NCI-H446 (cell line): ENCODE results near the gene GRM2.
A peak's percentile ranks its signal among the peaks of the same experiment; 100 is the strongest.

Experiments
- DNase-seq, 2 experiments: peaks; one replicate each; lab custom pipeline; 2025; lab: John Stamatoyannopoulos, UW

GRM2 gene

DNA sequence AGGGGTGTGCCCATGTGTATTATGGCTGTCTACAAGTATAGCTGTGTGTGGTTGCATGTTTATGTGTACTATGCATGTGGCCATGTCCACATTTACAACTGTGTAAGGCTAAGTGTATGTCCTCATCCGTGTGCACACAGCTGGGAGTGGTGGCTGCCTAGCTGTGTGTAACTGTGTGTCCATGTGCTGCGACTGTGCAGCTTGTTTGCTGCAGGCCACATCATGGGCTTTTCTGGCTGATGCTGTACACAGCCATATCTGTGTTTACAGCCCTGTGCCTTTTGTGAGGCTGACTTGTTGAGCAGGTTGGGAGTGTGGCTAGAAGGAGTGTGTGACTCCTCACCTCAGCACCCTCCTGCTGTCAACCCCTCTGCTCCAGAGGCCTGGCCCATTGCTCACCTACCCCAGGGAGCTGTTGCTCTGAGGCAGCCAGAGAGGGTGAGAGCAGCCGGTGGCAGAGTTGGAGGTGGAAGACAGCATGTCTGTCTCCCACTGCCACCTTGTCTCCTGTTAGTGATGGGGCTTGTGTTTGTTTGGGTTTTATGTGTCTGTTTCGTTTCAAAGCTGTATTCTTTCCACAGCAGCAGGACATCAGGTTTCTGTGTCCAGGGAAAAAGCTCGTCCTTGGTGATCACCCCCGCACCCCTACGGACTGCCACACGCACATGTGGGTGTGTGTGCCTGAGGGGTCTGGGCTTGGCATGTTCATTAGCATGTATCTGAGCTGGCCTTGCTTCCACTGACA is 1.4 kb upstream of the GRM2 start:
- no peak for DNase-seq

DNA sequence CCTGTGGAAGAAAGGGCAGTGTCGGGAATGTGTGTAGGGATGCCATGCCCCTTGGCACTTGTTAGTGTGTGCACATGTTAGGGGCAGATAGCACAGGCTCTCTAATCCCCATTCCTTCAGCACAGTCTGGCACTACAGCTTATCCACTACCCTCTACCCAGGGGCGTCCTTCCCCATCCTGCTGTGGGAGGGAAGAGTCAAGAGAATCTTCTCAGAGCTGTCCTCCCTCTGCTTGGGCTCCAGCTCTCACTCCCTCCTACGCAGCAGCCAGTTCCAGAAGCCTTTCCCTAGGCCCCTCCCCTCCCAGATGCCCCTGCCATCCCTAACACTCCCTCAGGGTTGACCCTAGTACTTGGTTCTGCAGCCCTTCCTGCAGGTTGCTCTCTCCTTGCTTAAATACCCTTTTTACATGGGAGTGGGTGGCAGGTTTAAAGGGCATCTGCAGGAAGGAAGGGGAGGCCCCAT is 815 bp upstream of the GRM2 start:
- no peak for DNase-seq

DNA sequence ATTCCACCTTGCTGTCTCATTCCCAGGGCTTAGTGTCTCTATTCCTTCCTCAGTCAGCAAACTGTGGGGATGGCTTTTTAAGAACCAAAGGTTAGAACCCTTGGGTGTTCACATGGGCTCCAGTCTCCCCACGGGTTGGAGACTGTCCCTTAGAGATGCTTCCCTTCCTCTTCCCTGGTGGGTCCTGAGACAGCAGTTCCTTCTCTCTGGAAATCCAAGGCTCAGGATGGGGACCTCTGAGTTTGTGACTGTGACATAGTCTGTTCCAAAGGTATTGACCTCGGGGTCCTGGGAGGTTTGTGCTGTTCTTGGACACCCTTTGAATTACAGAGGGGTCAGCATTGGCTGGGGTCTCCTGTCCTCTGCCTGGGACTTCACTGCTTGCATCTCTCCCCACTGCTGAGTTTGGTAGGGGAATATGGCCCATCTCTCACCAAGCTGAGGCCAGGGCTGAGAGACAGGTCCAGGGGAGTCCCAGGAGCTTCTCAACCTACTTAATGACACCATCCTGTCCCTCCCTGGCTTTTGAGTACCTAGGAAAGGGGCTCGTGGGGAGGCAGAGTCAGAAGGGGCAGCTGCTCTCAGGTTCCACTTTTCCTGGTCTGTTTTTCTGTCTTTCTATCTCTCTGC is 1.5 kb downstream of the GRM2 start:
- DNase-seq = no peak

DNA sequence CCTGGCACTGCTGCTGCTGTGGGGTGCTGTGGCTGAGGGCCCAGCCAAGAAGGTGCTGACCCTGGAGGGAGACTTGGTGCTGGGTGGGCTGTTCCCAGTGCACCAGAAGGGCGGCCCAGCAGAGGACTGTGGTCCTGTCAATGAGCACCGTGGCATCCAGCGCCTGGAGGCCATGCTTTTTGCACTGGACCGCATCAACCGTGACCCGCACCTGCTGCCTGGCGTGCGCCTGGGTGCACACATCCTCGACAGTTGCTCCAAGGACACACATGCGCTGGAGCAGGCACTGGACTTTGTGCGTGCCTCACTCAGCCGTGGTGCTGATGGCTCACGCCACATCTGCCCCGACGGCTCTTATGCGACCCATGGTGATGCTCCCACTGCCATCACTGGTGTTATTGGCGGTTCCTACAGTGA is 2.1 kb downstream of the GRM2 start:
- no peak for DNase-seq

DNA sequence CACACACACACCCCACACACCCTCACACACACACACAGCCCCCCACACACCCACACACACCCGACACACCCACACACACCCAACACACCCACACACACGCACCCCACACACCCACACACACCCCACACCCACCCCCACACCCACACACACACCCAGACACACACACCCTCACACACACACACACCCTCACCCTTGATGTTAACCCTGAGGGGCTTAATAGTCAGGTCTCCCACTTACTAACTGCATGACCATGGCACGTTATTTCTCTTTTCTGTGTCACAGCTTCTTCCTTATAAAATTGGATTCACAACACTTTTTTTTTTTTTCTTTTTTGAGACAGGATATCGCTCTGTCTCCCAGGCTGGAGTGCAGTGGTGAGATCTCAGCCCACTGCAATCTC is 2.8 kb downstream of the GRM2 start:
- no peak for DNase-seq

DNA sequence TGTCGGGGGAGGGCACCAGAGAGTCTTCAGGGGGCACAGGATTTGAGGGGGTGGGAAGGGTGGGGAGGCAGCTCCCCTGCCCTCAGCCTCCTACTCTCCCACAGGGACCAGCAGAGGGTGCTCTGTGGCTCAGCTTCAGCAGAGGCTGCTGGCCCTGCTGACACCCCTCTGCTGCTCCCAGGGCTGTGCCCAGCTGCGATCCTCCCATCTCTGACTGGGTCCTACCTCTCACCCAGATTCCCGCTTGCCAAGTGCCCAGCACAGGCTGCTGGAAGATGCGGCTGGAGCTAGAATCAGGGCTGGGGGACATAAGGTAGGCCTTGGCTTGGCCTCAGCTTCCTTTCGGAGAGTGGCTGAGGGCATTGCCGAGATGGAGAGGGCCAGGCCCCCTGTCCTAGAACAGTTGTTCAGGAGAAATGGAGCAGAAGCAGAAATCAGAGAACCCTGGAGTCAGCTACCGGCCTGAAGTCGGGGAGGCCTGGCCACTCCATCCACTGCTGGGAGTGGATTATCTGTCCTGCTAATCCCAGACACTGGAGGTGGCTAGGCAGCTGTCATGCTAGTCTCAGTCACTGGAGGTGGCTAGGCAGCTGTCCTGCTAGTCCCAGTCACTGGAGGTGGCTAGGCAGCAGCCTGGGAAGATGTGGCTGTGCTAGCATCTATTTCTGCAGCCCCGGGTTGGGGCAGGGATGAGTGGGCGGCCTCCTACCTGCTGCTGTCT is 3.9 kb downstream of the GRM2 start:
- DNase-seq = no peak

DNA sequence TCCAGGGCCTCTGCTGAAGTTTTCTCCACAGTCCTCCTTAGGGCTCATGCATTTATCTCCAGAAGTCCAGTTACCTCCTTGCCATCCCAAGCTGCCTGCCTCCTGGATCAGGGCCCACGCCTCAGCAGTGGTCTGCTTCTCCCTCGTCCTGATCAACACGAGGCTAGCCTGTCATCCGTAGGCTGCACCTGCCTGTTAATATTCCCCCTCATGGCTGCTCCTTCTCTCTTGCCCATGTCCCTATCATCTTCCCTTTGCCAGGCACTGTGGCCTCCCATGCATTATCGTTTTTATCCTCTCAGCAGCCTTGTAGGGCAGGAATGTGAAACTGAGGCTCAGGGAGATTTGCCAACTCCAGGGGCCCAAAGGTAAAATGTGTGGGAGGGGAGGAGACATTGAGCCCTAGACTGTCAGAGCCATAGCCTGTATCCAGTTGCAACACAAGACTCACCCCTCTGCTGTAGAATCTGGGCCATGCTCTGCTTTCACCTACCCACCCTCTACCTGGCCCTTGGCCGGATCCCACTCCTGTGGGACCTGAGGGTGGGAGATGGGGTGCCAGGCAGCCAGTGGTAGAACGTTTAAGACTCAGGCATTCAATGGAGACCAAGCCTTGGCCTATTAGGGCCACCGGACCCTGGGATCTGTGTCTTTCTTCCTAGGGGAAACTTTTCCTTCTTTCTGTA is 4.6 kb downstream of the GRM2 start:
- no peak for DNase-seq

DNA sequence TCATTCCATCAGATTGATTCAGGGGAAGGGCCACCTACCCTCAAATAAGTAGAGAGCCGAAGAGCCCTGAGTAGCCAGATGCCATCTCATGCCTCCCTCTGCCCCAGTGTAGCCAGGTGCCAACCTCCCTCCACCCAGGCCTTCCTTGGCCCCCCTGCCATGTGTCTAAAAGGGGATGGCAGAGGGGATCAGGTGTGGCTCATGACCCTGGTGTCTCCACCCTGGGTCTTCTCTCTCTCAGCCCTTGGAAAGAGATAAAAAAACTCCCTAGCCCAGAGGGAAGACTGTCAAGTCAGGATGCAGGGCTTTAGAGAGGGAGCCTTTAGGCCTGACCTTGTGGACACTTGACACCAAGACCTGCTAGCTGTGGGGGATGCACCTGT is 5.2 kb downstream of the GRM2 start:
- no peak for DNase-seq

DNA sequence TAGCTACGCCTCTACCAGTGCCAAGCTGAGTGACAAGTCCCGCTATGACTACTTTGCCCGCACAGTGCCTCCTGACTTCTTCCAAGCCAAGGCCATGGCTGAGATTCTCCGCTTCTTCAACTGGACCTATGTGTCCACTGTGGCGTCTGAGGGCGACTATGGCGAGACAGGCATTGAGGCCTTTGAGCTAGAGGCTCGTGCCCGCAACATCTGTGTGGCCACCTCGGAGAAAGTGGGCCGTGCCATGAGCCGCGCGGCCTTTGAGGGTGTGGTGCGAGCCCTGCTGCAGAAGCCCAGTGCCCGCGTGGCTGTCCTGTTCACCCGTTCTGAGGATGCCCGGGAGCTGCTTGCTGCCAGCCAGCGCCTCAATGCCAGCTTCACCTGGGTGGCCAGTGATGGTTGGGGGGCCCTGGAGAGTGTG is 5.7 kb downstream of the GRM2 start:
- DNase-seq = no peak

DNA sequence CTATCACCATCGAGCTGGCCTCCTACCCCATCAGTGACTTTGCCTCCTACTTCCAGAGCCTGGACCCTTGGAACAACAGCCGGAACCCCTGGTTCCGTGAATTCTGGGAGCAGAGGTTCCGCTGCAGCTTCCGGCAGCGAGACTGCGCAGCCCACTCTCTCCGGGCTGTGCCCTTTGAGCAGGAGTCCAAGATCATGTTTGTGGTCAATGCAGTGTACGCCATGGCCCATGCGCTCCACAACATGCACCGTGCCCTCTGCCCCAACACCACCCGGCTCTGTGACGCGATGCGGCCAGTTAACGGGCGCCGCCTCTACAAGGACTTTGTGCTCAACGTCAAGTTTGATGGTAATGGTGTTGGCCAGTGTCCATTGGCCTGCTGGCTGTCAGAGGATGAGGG is 6.1 kb downstream of the GRM2 start:
- DNase-seq = no peak

DNA sequence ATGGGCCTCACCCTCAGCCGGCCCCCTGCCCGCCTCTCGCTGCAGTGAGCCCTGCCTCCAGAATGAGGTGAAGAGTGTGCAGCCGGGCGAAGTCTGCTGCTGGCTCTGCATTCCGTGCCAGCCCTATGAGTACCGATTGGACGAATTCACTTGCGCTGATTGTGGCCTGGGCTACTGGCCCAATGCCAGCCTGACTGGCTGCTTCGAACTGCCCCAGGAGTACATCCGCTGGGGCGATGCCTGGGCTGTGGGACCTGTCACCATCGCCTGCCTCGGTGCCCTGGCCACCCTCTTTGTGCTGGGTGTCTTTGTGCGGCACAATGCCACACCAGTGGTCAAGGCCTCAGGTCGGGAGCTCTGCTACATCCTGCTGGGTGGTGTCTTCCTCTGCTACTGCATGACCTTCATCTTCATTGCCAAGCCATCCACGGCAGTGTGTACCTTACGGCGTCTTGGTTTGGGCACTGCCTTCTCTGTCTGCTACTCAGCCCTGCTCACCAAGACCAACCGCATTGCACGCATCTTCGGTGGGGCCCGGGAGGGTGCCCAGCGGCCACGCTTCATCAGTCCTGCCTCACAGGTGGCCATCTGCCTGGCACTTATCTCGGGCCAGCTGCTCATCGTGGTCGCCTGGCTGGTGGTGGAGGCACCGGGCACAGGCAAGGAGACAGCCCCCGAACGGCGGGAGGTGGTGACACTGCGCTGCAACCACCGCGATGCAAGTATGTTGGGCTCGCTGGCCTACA is 8.5 kb downstream of the GRM2 start:
- DNase-seq = no peak

DNA sequence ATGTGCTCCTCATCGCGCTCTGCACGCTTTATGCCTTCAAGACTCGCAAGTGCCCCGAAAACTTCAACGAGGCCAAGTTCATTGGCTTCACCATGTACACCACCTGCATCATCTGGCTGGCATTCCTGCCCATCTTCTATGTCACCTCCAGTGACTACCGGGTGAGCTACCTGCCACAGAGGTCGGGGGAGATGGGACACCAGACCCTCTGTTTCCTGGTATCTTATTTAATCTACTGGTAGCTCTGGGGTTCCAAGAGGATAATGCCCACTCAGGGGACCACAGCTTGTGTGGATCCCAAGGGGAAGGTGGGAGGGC is 9.1 kb downstream of the GRM2 start:
- no peak for DNase-seq

DNA sequence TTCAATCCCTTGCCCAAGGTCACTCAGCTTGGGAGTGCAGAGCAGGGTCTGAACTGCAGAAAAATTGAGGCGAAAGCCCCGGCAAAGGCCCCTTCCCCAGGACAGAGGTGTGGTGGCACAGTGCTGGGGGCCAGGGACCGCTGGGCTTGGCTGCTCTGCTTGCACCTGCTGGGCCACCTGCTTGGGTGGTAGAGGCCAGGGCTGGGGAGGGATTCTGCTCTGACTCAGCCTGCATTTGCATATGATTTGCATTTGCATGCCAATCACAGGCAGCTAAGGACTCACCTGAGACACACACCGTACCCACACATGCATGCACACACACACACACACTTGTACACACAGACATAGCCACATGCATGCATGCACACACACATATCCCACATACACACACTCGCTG is 9.9 kb downstream of the GRM2 start:
- no peak for DNase-seq

DNA sequence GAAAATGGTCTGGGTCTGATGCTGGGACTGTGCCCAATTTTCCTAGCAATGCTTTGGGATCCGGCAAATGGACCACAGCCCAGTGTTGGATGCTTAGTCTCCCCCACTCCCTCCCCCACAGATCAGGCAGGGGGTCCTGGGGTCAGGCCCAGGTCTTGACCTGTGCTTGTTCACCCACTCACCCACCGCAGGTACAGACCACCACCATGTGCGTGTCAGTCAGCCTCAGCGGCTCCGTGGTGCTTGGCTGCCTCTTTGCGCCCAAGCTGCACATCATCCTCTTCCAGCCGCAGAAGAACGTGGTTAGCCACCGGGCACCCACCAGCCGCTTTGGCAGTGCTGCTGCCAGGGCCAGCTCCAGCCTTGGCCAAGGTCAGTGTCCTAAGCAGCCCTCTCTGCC is 10.6 kb downstream of the GRM2 start:
- no peak for DNase-seq

DNA sequence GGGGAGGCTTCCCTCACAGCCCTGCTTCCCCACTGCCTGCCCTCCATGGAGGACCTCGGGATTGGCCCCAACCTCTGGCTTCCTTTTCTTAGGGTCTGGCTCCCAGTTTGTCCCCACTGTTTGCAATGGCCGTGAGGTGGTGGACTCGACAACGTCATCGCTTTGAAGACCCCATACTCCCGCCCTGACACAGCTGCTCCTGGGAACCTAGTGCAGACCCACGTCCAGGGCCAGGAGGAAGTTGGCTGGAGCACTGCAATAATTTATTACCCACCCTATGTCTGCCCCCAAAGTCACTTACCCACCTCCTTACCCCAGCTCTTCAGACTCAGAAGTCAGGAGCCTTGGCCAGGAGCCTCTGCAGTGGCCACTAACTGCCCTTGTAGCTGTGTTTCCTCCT is 11.1 kb downstream of the GRM2 start:
- no peak for DNase-seq

DNA sequence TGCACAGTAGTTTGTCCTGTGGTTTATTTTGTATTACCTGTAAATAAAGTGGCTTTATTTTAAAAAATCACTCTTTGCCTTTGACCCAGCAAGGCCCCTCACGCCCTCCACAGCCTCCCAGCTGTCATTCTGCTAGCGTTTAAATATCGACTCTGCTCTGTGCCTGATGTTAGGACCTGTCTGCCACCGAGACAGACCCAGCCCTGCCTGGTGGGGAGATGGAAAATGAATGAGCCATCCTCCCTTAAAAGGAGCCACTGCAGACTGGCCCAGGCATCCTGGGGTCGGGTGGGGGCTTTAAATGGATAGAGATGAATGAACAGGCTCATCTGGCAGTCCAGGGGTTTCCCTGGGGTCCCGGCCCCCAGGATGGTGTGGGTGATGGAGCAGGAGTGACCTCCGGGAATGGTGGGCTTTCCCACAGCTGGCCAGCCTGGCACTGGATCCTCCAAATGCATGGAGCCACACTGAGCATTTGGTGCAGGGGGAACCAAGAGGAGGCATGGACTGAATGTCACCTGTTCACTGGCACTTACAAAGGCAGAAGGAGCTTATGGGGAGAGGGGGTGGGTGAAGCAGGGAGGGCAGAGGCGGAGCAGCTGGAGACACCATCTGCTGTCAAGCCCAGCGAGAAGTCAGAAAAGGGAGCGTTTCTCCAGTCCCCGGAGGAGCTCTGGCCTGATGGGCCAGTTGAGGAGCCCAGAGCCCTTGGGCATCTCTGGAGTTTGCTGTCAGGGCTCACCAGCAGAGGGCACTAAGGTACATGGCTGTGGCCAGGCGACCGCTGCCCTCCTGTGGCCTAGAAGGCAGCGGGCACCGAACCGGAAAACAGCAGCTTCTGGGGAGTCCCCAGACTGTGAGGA is 11.9 kb downstream of the GRM2 start:
- DNase-seq = peak in 1 of 2 experiments; percentile 34

DNA sequence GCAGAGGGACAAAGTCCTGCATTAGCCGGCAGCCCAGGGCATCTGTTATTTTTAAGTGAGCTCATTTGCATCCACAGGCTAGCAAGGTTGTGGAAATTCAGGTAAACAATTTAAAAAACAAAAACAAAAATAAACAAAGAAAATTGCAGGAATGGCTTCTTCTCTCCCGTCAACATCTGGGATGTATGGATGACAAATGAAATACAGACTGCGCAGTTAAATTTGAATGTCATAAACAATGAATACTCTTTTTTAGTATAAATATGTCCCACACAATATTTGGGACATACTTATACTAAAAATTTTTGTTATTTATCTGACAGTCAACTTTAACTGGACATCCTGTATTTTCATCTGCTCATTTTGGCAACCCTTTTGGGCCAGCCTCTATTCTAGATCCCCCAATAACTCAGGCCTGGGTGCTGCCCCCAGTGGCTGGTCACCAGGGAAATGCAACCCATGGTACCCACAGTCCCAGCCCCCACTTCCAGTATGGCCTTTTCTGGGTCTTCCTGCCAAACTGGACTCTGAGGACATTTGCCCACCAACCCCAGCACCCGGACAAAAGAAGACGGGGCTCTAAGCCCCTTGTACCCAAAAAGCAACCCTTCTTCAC is 12.7 kb downstream of the GRM2 start:
- DNase-seq = no peak

DNA sequence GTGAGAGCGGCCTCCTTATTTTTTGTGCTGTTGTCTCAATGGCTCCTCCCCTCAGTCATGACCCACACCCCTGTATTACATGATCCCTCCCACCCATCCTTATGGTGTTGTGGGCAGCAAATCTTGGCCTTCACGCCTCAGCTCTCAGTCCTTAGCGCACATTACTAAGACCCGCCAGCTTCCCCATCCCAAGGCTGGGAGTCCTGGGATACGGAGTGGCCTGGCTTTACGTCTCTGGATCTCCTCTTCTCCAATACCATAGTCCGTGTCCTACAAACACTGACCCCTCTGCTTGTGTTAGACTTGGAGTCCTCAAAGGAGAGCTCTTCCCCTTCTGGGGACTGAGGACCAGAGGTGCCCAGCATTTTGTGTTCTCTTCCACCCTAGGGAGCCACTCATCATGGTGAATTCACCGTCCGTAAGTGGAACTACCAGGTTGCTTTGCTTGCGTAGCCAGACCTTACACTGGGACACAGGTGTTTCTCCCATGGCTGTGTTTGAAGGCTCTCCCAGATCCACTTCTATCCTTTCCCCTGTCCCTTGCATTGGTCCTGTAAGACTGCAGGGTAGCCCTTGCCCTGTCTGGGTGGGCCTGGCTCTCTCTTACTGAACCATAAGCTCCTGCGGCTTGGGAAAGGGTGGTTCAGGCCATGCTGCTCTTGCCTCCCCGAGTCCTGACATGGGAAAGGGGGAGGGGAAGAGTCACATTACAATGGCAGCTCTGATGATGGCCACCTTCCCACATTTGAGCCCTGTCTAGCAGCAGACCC is 13.6 kb downstream of the GRM2 start:
- DNase-seq = no peak

DNA sequence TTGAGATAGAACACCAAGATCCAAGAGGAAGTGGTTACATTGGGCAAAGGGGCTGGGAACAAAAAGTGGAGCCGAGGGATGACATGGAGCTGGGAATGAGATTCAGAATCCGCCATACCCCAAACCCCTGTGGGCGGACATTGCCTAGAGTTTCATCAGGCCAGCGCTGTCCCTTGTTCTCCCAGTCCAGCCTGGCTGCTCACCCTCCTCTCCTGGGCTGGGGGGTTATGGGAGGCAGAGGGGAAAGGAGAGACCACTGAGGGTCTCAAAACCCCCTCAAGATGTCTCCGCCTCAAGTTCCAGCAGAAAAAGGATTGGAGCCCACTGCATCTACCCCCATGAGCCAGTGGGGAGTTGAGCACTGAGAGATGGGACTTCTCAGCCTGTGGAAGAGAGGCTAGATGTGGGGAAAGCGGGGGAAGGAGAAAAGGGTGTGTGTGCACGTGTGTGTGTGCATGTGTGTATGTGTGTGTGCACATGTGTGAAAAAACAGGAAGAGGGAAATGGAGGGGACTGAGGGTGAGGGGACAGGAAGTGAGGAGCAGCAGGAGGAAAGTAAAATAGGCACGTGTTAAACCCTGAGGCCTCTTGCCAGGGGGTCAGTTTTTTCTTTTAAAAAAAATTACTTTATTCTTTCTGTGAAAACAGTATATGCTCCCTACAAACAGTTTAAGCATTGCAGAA is 14.3 kb downstream of the GRM2 start:
- no peak for DNase-seq
